GM23338 (cell line): ENCODE data around the gene RAET1G. TPM values are rescaled to one million over a fixed set of nuclear protein-coding genes. Genes with fewer than 3 reads are reported as not detected.
"Not testable (repeated sequence)": the region's sequence is repeated elsewhere in the genome, so short reads cannot be mapped to it uniquely, and the experiment has no call there.

ENCODE experiments used
- ATAC-seq: fragments of 200-7000 bp; cut with Tn5 transposase; 3 replicates; pipeline ENCODE4 v1.9.1; 2020
- DNase-seq: peaks from one replicate; pipeline ENCODE4 v3.0.0-alpha.2; 2015; ENCODE audit warnings: low spot score
- H2AFZ ChIP-seq: fragments of 200-600 bp; sonication (generic); 2 replicates; pipeline ENCODE4 v1.8.0; 2016; ENCODE audit warnings: antibody characterized with exemption, mild to moderate bottlenecking, moderate library complexity
- H3F3A ChIP-seq: fragments of 200-600 bp; sonication (generic); replicated peaks from 2 replicates; pipeline ENCODE4 v1.8.0; 2017; ENCODE audit warnings: antibody characterized with exemption, mixed run types, low read depth
- H3K27ac ChIP-seq: fragments of 200-600 bp; sonication (generic); 2 replicates; pipeline ENCODE4 v1.6.1; 2016; ENCODE audit warnings: low read depth
- H3K27me3 ChIP-seq: fragments of 200-600 bp; sonication (generic); 2 replicates; pipeline ENCODE4 v1.8.0; 2016; ENCODE audit warnings: mild to moderate bottlenecking, mixed run types, moderate library complexity; ENCODE audit not compliant: insufficient read depth
- H3K36me3 ChIP-seq: fragments of 200-600 bp; sonication (generic); 2 replicates; pipeline ENCODE4 v1.8.0; 2016; ENCODE audit warnings: mild to moderate bottlenecking; ENCODE audit not compliant: insufficient read depth
- H3K4me1 ChIP-seq: fragments of 200-600 bp; sonication (generic); 2 replicates; pipeline ENCODE4 v1.8.0; 2016; ENCODE audit warnings: mild to moderate bottlenecking, moderate library complexity; ENCODE audit not compliant: insufficient read depth
- H3K4me2 ChIP-seq: fragments of 200-600 bp; sonication (generic); 2 replicates; pipeline ENCODE4 v1.7.1; 2017; ENCODE audit warnings: mixed run types
- H3K4me3 ChIP-seq: fragments of 200-600 bp; sonication (generic); 2 replicates; pipeline ENCODE4 v1.6.1; 2016; ENCODE audit warnings: mixed run types
- H3K79me2 ChIP-seq: fragments of 200-600 bp; sonication (generic); replicated peaks from 2 replicates; pipeline ENCODE4 v1.8.0; 2017; ENCODE audit warnings: mild to moderate bottlenecking; ENCODE audit not compliant: insufficient read depth
- H3K9me2 ChIP-seq: fragments of 200-600 bp; sonication (generic); 2 replicates; pipeline ENCODE4 v1.8.0; 2017; ENCODE audit not compliant: insufficient read depth
- H4K20me1 ChIP-seq: fragments of 200-600 bp; sonication (generic); replicated peaks from 2 replicates; pipeline ENCODE4 v1.8.0; 2017; ENCODE audit warnings: mild to moderate bottlenecking; ENCODE audit not compliant: insufficient read depth
- H3K27ac Mint-ChIP-seq: 2 replicates; pipeline ENCODE4 v1.8.0; 2020; ENCODE audit warnings: inconsistent platforms, mild to moderate bottlenecking, moderate library complexity, mixed read lengths
- H3K27me3 Mint-ChIP-seq: 3 replicates; pipeline ENCODE4 v1.8.0; 2022; ENCODE audit warnings: low read depth, mild to moderate bottlenecking, moderate library complexity, mixed read lengths, inconsistent platforms; ENCODE audit not compliant: insufficient read depth, poor library complexity
- H3K36me3 Mint-ChIP-seq: 3 replicates; pipeline ENCODE4 v1.8.0; 2021; ENCODE audit warnings: low read depth, mild to moderate bottlenecking, inconsistent platforms, moderate library complexity, mixed read lengths
- H3K4me1 Mint-ChIP-seq: 3 replicates; pipeline ENCODE4 v1.8.0; 2020; ENCODE audit warnings: mild to moderate bottlenecking, inconsistent platforms, mixed read lengths
- H3K4me3 Mint-ChIP-seq: 3 replicates; pipeline ENCODE4 v1.8.0; 2021; ENCODE audit warnings: moderate library complexity, mild to moderate bottlenecking, inconsistent platforms, mixed read lengths
- H3K9me3 Mint-ChIP-seq: 3 replicates; pipeline ENCODE4 v1.8.0; 2020; ENCODE audit warnings: moderate library complexity, mild to moderate bottlenecking, inconsistent platforms, mixed read lengths
- CREB1 ChIP-seq: fragments of 250-450 bp; sonication (Bioruptor Pico); IDR thresholded peaks from 2 replicates; pipeline ENCODE4 v1.5.0; 2020; ENCODE audit warnings: low read depth, mild to moderate bottlenecking, moderate library complexity
- POLR2AphosphoS5 ChIP-seq: IDR thresholded peaks from 2 replicates; pipeline ENCODE4 v1.6.1; 2016; ENCODE audit warnings: antibody characterized with exemption, low read depth
- STAT1 ChIP-seq: IDR thresholded peaks from one replicate; pipeline ENCODE4 v1.6.1; 2016; ENCODE audit warnings: antibody characterized with exemption; ENCODE audit not compliant: unreplicated experiment
- ZNF114 ChIP-seq: fragments of 250-450 bp; sonication (Bioruptor Pico); IDR thresholded peaks from 2 replicates; pipeline ENCODE4 v1.5.0; 2020; ENCODE audit warnings: mild to moderate bottlenecking, moderate library complexity
- ZNF331 ChIP-seq: fragments of 250-450 bp; sonication (Bioruptor Pico); IDR thresholded peaks from 2 replicates; pipeline ENCODE4 v1.5.0; 2020; ENCODE audit warnings: low read depth, mild to moderate bottlenecking, moderate library complexity
- polyA plus RNA-seq: library from polyadenylated mRNA; unstranded; fragments of >200 nt; fragmentation: Nextera tagmentation; extraction: Ambion mirVana; gene quantifications from 2 replicates; pipeline ENCODE4 v1.2.1, GENCODE V29; 2016
- total RNA-seq: library from RNA; depleted of rRNA; stranded (reverse); fragments of >200 nt; shearing (Covaris generic); gene quantifications from 2 replicates; pipeline ENCODE4 v1.2.3, GENCODE V29; 2014
- TF ChIP-seq, protein P1 (sequence below): IDR thresholded peaks from 2 replicates; pipeline ENCODE4 v1.6.1; 2016; ENCODE audit warnings: antibody characterized with exemption

RAET1G gene
- total and polyA plus RNA-seq, 2 experiments from 2014 or later = not detected

DNA sequence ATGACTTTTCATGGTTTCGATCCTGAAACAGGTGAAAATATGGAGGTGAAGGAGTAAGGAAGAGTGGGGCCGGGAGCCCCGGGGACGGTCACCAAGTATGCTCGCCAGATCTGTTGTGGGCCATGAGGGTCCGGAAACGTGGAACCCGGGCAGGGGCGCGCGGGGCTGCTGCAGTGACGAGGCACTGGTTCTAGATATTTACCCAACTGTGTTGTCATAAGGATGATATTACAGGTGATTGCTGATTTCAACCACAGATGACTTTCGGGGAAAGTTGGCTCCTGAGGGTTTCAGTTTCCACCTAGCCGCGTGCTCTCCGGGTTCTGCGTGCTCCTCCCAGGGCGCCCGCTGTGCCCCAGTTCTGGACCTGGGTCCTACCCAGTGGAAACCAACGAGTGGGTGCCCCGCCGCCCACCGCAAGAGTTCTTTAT is 12.2 kb downstream of the RAET1G start:
- Mint-ChIP-seq H3K4me3 (no peak overlapping the region), H3K36me3 (peaks cover 14% of the 10 kb centered on the region), H3K27me3 (peaks cover 4% of the 10 kb centered on the region), H3K27ac (no peak overlapping the region), H3K4me1 (no peaks in the 10 kb centered on the region), H3K9me3 (peaks cover 44% of the 10 kb centered on the region)
- no peak for TF ChIP-seq STAT1
- TF ChIP-seq, protein P1, sequence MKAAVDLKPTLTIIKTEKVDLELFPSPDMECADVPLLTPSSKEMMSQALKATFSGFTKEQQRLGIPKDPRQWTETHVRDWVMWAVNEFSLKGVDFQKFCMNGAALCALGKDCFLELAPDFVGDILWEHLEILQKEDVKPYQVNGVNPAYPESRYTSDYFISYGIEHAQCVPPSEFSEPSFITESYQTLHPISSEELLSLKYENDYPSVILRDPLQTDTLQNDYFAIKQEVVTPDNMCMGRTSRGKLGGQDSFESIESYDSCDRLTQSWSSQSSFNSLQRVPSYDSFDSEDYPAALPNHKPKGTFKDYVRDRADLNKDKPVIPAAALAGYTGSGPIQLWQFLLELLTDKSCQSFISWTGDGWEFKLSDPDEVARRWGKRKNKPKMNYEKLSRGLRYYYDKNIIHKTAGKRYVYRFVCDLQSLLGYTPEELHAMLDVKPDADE = no peak
- TF ChIP-seq CREB1 (CRISPR knock-in tag) = no peak
- no peaks in the 10 kb centered on the region for H3K9me2 ChIP-seq
- H3K27me3 ChIP-seq = no peaks in the 10 kb centered on the region
- no peak overlapping the region for H2AFZ ChIP-seq
- DNase-seq (no peak), ATAC-seq (no peak)
- no peak overlapping the region for H3K4me2 ChIP-seq
- no peaks in the 10 kb centered on the region for H3F3A ChIP-seq
- no peaks in the 10 kb centered on the region; the same call in 1 of the 2 replicates for H3K36me3 ChIP-seq
- H3K27ac ChIP-seq = no peak overlapping the region
- no peaks in the 10 kb centered on the region for H4K20me1 ChIP-seq
- no peaks in the 10 kb centered on the region for H3K4me1 ChIP-seq
- H3K79me2 ChIP-seq = no peaks in the 10 kb centered on the region
- H3K4me3 ChIP-seq = no peak overlapping the region

DNA sequence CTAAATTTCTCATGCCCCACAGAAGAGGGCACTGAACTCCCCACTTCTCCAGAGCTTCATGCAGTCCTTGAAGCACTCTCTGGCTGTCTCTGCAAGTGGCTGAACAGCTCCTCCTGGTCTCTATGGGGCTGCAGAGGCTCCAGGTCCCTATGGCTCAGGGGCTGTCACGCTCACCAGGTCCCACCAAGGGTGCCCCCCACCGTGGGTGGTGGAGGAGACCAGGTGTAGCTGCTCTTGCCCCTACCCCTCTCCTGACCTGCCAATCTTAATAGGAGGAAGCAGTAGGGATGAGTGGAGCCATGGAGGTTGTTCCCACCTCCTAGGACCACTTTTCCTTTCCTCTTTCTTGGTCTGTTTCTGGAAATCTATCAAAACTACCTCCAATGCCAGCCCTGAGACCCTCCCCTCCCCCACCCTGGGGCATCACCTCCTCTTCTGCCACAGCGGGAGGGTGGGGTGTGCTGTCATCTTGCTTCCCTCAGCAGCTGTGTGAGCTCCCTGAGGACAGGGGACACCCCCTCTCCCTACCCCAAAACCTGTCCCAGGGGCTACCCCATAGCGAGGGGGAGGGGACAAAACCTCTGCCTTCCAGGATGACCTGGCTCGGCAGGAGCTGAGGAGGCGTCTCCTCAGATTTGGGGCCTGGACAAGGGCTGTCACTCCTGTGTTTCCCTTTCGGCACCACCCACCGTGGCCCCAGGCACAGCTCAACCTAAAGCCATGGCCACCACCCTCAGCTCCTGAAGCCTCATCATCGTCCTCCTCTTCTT is 13.0 kb downstream of the RAET1G start:
- no peak for ATAC-seq
- Histone ChIP-seq H3K27ac (no peak overlapping the region), H3K4me3 (no peak overlapping the region), H3K4me2 (no peak overlapping the region), H2AFZ (no peak overlapping the region), H3K36me3 (no peaks in the 10 kb centered on the region; the same call in 1 of the 2 replicates), H3K79me2 (no peaks in the 10 kb centered on the region), H3K4me1 (no peaks in the 10 kb centered on the region), H3K9me2 (no peaks in the 10 kb centered on the region), H4K20me1 (no peaks in the 10 kb centered on the region), H3K27me3 (no peaks in the 10 kb centered on the region), H3F3A (no peaks in the 10 kb centered on the region)
- Mint-ChIP-seq H3K4me1 (no peaks in the 10 kb centered on the region), H3K27me3 (peaks cover 4% of the 10 kb centered on the region), H3K36me3 (peaks cover 14% of the 10 kb centered on the region), H3K9me3 (peaks cover 44% of the 10 kb centered on the region), H3K27ac (no peak overlapping the region), H3K4me3 (no peak overlapping the region)
- DNase-seq = no peak
- no peak for TF ChIP-seq POLR2AphosphoS5
- TF ChIP-seq ZNF331 = no peak
- TF ChIP-seq ZNF114 (CRISPR knock-in tag) = no peak

GRCh38 chr6:149908480-149908879 is 14.4 kb downstream of the RAET1G start:
- not testable (repeated sequence) for ATAC-seq, H2AFZ ChIP-seq, H3K27ac Mint-ChIP-seq, H3K27me3 ChIP-seq, H3K4me1 ChIP-seq, H3K36me3 ChIP-seq, H3K9me2 ChIP-seq, H3K27me3 Mint-ChIP-seq, H3K79me2 ChIP-seq, H3K4me3 Mint-ChIP-seq, DNase-seq, H3F3A ChIP-seq, H3K4me2 ChIP-seq, H3K27ac ChIP-seq, H3K4me1 Mint-ChIP-seq, H3K4me3 ChIP-seq, H4K20me1 ChIP-seq
- Mint-ChIP-seq H3K9me3 (peaks cover 44% of the 10 kb centered on the region), H3K36me3 (peaks cover 14% of the 10 kb centered on the region)
